HTERT RPE-1 (cell line): ENCODE results near the gene KCNG4.

Experiments
- in situ Hi-C: fragments of 300-500 bp; cut with MboI; formaldehyde crosslinking; loops from 4 replicates; pipeline ENCODE4 v1.14.3; 2020; ENCODE audit warnings: low sequenced_read_pairs

Gene KCNG4

DNA sequence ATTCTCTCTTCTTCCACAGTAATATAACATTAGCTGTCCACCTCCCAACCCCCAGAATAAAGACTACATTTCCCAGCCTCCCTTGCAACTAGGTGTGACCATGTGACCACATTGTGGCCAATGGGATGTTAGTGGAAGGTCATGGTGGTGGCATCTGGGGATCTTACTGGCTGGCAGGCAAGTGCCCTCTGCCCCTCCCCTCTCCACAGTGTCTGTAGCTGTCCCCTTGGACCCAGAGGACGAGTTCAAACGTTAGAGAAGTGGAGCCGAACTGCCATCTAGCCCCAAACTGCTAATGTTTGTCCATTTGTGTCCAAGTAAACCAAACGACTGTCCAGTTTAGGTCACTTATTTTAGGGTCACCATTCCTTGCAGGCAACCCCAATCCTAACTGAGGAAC is 26.6 kb upstream of the KCNG4 start:
- in situ Hi-C loops: no loop called here

DNA sequence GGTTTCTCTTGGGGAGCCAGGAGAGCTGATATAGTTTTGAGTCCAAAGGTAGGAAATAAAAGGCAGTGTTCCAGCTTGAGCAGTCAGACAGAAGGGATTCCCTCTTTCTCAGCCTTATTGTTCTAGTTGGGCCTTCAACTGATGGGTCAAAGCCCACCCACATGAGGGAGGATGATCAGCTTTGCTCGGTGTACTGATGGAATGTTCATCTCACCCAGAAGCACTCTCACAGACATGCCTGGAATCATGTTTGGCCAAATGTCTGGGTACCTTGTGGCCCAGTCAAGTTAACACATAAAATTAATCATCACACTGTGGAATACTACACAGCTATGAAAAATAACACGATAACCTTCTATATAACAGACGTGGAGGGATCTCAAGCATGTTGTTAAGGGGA is 23.1 kb upstream of the KCNG4 start:
- in situ Hi-C loops: no loop called here

DNA sequence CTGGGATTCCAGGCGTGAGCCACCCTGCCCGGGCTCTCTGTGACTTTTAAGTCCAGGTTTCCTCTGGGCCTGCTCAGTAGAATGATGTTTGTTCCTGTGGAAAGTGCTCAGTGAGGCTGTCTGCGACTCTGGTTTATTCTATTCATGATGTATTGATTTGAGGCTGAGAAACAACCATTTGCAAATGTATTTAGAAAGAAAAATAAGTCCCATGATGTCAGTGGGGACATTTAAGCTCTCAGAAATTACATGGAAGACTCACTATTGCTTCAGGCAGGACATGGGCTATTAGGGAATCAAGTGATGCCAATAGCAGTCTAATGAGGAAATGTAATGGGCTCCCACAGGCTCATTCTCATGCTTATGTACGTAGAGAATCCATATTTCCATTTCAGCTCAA is 22.2 kb upstream of the KCNG4 start:
- in situ Hi-C loops: no loop called here

DNA sequence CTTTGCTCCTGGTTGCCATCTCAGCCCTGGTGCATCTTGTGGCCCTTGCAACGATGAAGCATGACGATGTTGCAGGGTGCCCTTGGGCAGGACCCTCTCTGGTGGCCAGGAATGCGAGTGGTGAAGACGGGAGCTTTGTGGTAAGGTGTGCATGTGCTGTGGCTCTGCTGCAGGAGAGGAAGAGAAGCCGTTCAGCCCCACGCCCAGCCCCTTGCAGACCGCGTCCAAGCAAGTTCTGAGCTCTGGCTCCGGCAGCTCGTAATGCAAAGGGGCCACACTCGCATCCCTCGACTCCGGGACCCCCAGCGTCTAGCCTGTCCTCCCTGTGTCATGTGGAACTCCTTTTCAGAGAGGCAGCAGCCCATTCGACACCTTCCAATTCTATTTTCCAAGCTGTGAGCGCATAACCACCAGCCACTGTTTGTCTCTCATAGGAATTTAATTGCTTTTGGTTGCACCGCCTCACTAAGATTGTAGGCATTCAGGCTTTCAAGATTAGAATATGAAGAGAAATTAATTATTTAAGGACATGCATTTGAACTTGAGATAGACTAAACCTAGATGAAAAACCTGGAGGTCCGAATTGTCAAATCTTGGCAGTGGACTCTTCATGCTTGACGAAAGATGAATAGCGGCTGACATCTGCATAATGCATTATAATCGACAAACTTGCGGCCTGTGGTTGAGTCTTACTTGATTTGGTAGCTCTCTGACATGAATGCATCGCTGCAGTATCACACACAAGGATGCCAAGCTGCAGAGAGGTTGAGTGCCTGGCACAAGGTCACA is 21.1 kb upstream of the KCNG4 start:
- in situ Hi-C loops: no loop called here

DNA sequence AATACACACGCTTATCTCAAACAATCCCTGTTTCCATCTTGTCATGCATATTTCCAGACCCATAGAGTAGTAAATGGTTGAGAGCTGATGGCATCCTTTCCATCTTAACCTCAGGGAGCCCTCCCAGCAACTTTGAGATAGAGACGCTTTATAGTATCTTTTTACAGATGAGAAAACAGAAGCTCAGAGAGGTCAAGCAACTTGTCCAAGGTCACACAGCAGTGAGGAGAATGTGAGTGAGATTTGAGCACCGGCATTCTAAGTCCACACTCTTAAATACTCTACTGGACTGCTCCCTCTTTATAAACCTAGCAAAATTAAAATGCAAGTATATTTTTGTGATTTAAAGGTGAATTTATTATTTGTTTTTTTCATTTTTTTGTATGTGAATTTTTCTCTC is 19.9 kb upstream of the KCNG4 start:
- in situ Hi-C loops: no loop called here

DNA sequence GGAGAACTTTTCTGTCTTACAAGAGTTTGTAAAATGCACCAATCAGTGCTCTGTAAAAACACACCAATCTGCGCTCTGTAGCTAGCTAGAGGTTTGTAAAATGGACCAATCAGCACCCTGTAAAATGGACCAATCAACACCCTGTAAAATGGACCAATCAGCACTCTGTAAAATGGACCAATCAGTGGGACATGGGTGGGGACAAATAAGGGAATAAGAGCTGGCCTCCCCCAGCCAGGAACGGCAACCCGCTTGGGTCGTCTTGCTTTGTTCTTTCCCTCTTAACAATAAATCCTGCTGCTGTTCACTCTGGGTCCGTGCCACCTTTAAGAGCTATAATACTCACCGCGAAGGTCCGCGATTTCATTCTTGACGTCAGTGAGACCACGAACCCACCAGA is 18.5 kb upstream of the KCNG4 start:
- in situ Hi-C loops: no loop called here

DNA sequence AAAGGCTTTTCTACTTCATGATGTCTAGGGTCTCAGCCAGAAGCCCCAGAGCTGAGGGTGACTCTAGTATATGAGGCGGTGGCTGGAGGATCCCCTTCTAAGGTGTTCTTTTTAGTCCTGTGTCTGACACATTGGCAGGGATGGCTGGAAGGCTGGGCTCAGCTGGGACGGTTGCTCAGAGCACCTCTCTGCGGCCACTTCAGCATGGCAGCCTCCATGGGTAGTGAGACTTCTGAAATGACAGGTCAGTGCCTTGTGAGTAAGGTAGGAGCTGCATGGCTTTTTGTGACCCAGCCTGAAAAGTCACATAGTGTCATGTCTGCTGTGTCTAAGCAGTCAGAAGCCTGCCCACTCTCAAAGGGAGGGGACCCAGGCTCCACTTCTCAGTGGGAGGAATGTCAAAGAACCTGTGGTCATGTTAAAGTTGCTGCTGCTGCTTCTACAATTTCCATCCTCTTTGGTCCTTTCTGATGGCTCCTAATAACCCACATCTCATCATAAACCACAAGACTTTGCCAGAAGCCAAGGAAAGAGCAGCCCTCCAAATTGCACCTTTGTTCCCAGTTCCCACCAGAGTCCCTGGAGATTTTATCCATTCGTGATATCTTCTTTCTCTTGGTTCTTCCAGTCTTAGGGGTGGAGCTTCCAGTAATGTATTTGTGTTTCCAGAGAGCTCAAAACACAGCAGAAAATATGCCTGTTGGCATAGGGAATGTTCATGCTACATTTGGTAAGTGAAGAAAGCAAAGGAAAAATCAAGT is 15.4 kb upstream of the KCNG4 start:
- in situ Hi-C loops: no loop called here

DNA sequence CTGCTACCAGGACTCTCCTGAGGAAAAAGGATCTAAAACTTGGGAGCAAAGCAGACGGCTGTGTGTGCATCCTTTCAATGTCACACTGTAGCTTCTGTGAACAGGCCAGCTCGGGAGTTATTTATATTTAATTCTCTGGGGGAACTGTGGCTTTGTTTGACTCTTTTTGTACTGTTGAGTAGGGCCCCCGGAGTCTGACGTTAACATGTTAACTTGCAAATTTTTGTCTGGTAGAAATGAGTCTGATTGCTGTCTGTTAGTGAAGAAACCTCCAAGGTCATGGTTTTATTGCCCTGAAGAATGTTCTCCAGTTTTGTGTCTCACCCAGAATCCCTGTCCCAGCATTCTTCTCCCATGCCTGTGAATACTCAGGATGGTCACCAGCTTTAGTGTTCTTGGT is 14.2 kb upstream of the KCNG4 start:
- in situ Hi-C loops: no loop called here

DNA sequence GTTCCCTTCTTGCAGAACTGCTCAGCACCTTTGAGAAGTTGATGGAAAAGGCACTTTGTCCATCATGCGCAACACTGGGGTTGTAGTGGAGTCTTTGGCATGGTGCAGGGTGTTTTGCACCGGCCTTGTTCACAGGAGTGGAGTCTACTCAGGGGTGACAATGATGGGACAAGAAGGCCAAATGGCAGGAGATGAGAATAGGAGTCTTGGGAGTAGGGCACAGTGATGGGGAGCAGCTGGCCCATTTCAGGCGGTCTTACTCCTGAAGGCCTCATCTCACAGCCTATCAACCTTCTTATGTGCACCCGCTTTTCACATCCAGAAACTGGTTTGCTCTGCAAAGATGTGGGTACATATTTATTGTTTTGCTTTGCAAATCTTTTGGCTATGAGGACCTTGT is 13.4 kb upstream of the KCNG4 start:
- in situ Hi-C loops: no loop called here

DNA sequence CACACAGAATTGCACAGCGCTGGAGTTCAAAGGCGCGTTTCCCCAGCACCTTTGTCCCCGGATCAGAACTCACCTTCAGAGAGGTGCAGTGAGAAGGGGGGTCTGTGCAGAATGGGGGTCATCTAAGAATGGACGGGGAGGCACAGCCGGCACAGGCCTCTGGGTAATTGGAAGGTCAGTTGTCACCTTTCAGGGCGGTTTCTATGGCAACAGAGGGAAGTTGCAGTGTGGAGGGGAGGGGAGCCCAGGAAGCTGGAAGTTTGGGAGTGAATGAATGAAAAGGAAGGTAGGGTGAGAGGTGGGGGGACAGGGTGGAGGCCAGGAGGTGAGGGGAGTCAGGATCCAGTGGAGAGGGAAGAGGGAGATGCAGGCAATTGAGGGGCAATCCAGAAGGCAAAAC is 12.4 kb upstream of the KCNG4 start:
- in situ Hi-C loops: no loop called here

DNA sequence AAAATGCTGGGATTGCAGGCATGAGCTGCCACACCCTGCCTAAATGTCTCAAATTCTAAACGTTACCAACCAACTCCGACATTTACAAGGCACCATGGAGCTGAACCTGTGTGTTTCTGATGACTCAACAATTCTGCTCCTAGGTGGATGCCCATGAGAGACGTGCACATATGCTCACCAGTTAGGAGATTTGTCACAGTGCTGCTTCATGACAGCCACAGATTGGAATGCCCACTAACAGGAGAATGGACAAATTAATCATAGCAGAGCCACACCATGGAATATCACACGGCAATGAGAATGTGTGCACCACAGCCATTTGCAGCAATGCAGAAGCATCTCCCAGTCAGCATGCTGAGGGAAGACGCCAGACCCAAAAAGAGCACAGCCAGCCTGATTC is 8.0 kb upstream of the KCNG4 start:
- in situ Hi-C loops: no loop called here

DNA sequence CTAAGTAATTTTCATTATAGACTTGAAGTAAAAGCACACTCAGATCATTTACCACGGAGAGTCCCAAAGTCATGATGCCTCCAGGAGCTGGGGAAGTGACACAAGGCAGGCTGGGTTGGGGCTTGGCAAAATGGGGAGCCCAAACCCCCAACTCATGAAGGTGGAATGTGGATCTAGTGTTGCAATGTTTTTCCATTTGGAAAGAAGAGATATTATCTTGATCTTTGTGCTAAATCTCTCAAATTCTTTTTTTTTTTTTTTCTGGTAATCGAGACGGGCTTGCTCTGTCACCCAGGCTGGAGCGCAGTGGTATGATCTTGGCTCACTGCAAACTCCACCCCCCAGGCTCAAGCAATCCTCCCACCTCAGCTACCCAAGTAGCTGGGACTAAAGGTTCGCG is 7.5 kb upstream of the KCNG4 start:
- in situ Hi-C loops: no loop called here

DNA sequence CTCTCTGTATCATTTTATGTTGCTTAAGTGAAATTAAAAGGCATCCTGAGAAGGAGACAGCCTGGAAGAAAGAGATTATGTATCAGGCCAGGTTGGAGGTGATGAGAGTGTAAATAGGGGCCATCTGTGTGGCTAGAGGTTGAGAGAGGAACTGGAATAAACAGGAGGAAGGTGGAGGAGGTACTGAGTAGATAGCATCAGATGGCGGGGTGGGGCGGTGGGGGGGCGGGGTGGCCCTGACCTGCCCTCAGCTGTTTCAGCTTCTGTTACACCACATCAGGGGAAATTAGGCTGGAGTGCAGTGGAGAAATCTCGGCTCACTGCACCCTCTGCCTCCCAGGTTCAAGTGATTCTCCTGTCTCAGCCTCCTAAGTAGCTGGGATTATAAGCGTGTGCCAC is 6.9 kb upstream of the KCNG4 start:
- in situ Hi-C loops: no loop called here

DNA sequence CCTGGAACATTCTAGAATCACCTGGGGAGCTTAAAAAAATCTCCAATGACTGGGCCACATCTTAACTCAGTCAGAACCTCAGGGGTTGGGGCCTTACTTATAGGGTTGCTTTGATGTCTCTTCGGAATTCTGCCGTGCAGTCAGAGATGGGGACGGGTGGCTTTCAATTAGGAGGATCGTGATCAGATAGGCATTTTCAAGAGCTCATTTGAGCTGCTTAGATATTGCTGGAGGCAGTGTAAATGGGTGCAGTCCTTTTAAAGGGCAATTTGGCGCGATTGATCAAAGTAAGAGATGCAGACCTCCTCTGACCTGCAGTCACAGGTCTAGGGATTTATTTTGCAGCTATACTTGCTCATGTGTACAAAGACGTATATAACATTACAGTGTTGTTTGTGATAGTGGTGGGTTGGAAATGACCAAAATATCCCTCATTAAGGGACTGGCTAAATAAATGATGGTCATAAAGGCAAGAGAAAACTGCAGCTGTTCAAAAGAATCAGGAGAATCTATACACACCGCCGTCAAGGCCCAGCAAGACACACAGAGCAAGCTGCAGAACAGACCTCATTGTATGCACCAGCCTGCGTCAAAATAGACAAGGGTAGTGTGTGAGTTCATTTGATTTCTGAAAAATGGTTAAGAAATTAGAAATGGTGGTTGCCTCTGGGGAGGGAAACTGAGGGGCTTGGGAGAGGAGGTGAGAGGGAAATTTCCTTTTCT is 6.3 kb upstream of the KCNG4 start:
- in situ Hi-C loops: no loop called here

DNA sequence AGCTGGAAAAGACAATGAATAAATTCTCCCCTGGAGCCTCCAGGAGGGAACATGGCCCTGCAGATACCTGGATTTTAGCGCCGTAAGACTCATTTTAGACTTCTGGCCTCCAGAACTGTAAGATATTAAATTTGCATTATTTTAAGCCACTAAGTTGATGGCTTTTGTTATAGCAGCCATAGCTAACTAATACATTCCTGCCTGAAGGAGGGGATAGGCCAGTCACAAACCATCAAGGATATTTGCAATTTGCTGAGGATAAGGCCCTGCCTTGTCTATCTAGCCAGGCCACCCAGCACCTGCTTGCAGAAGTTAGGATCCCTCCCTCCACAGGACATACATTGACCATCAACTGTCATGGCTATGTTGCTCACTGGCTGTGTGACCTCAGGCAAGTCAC is 4.9 kb upstream of the KCNG4 start:
- in situ Hi-C loops: no loop called here

DNA sequence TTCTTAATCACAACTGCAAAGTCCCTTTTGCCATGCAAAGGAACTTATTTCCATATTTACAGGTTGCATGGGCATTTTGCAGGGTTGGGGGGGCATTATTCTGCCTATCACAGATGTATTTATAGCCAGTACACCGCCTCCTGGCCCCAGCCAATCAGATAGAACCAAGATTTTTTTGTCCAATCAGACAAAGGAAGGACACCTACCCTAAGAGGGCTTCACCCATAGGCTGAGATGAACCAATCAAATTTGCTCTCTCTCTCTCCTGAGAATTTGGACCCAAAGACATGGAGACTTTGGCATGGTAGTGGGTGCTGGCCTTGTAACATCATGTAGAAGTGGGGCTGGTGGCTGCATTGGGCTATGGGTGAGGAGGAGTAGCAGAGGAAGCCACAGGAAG is 3.9 kb upstream of the KCNG4 start:
- in situ Hi-C loops: no loop called here

DNA sequence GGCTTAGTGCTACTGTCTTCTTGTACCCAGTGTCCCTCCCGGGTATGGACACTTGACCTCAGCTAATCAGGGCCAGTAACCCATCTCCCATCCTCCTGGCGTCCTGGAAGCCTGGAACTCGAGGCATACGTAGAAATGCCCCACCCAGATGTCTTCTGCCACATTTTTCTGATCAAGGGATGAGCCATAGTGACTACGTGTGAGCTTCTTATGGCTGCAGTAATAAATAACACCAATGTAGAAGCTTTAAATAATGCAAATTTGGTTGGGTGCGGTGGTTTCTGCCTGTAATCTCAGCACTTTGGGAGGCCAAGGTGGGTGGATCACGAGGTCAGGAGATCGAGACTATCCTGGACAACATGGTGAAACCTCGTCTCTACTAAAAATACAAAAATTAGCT is 3.0 kb upstream of the KCNG4 start:
- in situ Hi-C loops: no loop called here

DNA sequence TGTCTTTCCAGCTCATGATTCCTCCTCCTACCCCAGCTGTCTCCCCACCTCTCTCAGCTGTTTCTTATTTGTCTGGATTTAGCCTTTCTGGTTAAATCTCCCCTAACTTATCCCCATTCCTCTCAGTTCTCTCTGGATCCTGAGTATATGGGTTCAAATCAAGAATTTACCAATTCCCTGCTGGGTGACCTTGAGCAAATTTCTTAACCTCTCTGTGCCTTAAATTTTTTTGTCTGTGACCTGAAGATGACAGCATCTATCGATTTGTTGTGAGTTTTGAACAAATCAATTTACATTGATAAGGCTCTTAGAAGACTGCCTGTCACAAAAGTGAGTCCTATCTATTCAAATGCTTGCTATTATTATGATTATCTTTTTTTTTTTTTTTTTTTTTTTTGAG is 2.0 kb upstream of the KCNG4 start:
- in situ Hi-C loops: no loop called here

DNA sequence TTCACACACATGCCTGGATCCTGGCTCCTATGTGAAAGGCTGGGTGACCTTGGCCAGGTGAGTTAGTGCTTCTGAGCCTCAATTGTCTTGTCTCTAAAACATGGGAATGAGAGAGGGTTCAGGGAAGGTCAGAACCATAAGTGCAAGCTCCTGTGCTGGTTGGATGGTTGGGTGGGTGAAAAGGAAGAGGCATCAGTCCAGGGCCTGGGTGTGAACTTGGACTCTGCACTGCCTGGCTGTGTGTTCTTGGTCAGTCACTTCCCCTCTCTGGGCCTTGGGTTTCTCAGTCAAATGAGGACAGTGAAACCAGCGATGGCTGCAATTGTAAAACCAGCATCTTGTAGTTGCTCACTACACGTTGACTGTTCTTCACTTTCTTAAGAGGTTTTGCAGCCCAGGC is 643 bp upstream of the KCNG4 start:
- in situ Hi-C loops: no loop called here

DNA sequence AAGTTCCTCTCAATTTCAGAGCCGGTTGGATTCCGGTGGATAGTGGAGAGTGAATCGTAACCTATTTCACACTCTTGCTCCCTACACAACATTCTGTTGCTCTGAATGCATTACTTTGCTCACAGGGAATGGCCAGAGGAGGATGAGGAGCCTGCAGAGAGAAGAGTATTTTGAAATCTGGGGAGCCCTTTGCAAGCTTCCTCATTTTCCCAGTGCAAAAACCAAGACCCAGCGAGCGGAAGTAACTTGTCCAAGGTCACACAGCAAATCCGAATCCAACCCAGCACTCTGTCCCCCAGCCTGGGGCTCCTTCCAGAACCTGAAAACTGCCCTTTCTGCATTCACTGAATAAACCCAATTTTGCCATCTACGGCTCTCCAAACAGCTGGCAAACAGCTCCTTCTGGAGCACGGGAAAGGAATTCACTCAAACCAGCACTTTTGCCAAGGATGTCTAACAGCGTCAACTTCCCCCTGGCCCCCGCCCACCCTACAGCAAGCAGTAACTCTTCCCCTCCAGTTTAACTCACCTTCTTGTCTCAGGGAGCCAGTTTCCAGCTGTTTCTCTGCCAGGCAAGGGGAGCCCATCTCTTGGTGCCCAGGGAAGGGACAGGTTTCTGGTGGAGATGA is 557 bp downstream of the KCNG4 start:
- in situ Hi-C loops: no loop called here

DNA sequence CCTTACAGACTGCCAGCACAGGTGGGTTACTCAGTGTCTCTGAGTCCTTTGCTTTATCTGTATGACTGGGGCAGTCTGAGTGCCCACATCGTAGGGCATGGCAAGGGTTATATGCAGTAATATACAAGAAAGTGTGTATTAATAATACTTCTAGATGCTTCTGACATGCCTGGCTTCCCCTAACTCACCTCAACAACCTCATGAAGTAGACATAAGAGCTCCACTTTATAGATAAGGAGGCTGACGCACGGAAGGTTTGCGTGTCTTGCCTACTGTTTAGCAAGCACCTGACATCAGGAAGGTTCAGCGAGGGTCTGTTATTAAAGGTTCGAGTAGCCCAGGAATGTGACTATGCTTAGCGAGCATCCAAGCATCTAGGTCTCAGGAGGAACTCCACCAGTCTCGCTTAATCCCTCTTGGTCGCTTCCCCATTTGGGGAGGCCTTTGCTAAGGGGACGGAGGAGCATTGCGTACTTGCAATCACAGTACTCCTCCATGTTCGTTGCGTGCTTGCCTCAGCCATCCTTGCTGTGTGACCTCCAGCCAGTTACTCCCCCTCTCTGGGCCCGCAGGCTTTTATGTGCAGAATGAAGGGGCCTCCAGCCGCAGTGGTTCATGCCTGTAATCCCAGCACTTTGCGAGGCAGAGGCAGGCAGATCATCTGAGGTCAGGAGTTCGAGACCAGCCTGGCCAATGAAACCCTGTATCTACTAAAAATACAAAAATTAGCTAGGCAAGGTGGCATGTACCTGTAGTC is 1.6 kb downstream of the KCNG4 start:
- in situ Hi-C loops: no loop called here
